B cell (primary cell): ENCODE measurements around the gene IMPDH2. TPM values are rescaled to one million over a fixed set of nuclear protein-coding genes. Genes with fewer than 3 reads are reported as not detected.

ENCODE experiments used
- ATAC-seq: fragments of 200-7000 bp; cut with Tn5 transposase; one replicate; pipeline ENCODE4 v1.10.0; 2021; ENCODE audit warnings: low read depth, mild to moderate bottlenecking, moderate number of reproducible peaks, moderate library complexity
- CTCF ChIA-PET: fragments of 350-600 bp; sonication (Branson Sonifier 250); formaldehyde crosslinking; loops from one replicate; lab custom pipeline; 2021; ENCODE audit warnings: antibody characterized with exemption, inconsistent platforms; lab: Charles Lee
- POLR2A ChIA-PET: fragments of 350-600 bp; sonication (Branson Sonifier 250); formaldehyde crosslinking; loops from one replicate; lab custom pipeline; 2021; ENCODE audit warnings: antibody characterized with exemption; lab: Charles Lee
- DNase-seq: peaks from one replicate; pipeline ENCODE4 v3.0.0; 2013
- H2AFZ ChIP-seq: 2 replicates; pipeline ENCODE4 v1.6.1; 2012; ENCODE audit warnings: mild to moderate bottlenecking, low read depth, low read length; ENCODE audit not compliant: insufficient read depth, poor library complexity, severe bottlenecking
- H3K27ac ChIP-seq, 2 donors: 1 replicate in 1 of 2; 2 replicates in 1 of 2; pipeline ENCODE4 v1.5.1; 2012 to 2013; ENCODE audit warnings: low read length in 2 of 2, mild to moderate bottlenecking in 2 of 2, moderate library complexity in 1 of 2
- H3K27me3 ChIP-seq, 4 experiments: fragments of 200-600 bp in 1 of 4; sonication (generic) in 1 of 4; replicated peaks in 1 of 4; 1 replicate in 2 of 4; 2 replicates in 2 of 4; pipeline versions ENCODE4 v1.6.1 to v1.7.0; 2013 to 2016; ENCODE audit warnings: low read length in 3 of 4, mild to moderate bottlenecking in 2 of 4, mixed read lengths in 1 of 4, moderate library complexity in 1 of 4; ENCODE audit not compliant: insufficient read depth in 4 of 4, control insufficient read depth in 3 of 4; ENCODE audit errors: control extremely low read depth in 1 of 4
- H3K36me3 ChIP-seq, 2 experiments: replicated peaks in 1 of 2; 1 replicate in 1 of 2; 2 replicates in 1 of 2; pipeline versions ENCODE4 v1.6.1 to v1.7.1; 2013; ENCODE audit warnings: low read length in 1 of 2; ENCODE audit not compliant: insufficient read depth in 2 of 2, control insufficient read depth in 1 of 2; ENCODE audit errors: control extremely low read depth in 1 of 2, extremely low read depth in 1 of 2
- H3K4me1 ChIP-seq, 2 donors: fragments of 200-600 bp in 1 of 2; sonication (generic) in 1 of 2; 1 replicate in 1 of 2; 2 replicates in 1 of 2; pipeline versions ENCODE4 v1.5.1 to v1.6.1; 2013 to 2017; ENCODE audit warnings: low read length in 2 of 2; ENCODE audit not compliant: control insufficient read depth in 2 of 2, insufficient read depth in 2 of 2
- H3K4me2 ChIP-seq: replicated peaks from 2 replicates; pipeline ENCODE3; 2012; ENCODE audit warnings: mild to moderate bottlenecking, low read depth, low read length; ENCODE audit not compliant: poor library complexity, severe bottlenecking
- H3K4me3 ChIP-seq, 5 experiments: fragments of 200-600 bp in 1 of 5; sonication (generic) in 1 of 5; 1 replicate in 3 of 5; 2 replicates in 2 of 5; pipeline versions ENCODE4 v1.5.1 to v1.7.0; 2011 to 2016; ENCODE audit warnings: low read length in 4 of 5, mild to moderate bottlenecking in 4 of 5, low read depth in 2 of 5, control low read depth in 1 of 5, moderate library complexity in 1 of 5; ENCODE audit not compliant: insufficient read depth in 1 of 5; ENCODE audit errors: control extremely low read depth in 1 of 5, extremely low read depth in 1 of 5
- H3K79me2 ChIP-seq: fragments of 200-600 bp; sonication (generic); one replicate; pipeline ENCODE4 v1.6.0; 2016; ENCODE audit warnings: low read length; ENCODE audit not compliant: control insufficient read depth, insufficient read depth
- H3K9ac ChIP-seq: fragments of 200-600 bp; sonication (generic); 2 replicates; pipeline ENCODE4 v1.6.1; 2017; ENCODE audit warnings: mild to moderate bottlenecking, low read length, moderate library complexity
- H3K9me3 ChIP-seq, 3 donors: one replicate each; pipeline versions ENCODE4 v1.6.1 to v1.7.1; 2013; ENCODE audit warnings: low read length in 2 of 3; ENCODE audit not compliant: control insufficient read depth in 2 of 3, insufficient read depth in 1 of 3; ENCODE audit errors: control extremely low read depth in 1 of 3
- H4K20me1 ChIP-seq: 2 replicates; pipeline ENCODE4 v1.6.0; 2012; ENCODE audit warnings: mild to moderate bottlenecking, low read length; ENCODE audit not compliant: insufficient read depth, control insufficient read depth, poor library complexity, severe bottlenecking
- H3K27ac Mint-ChIP-seq: one replicate; pipeline ENCODE4 v1.8.0; 2021; ENCODE audit warnings: mixed read lengths
- H3K27me3 Mint-ChIP-seq: one replicate; pipeline ENCODE4 v1.8.0; 2021; ENCODE audit warnings: mixed read lengths
- H3K4me1 Mint-ChIP-seq: one replicate; pipeline ENCODE4 v1.8.0; 2021; ENCODE audit warnings: mixed read lengths
- H3K4me3 Mint-ChIP-seq: one replicate; pipeline ENCODE4 v1.8.0; 2021; ENCODE audit warnings: mixed read lengths
- H3K9me3 Mint-ChIP-seq: one replicate; pipeline ENCODE4 v1.8.0; 2022; ENCODE audit warnings: mixed read lengths; ENCODE audit not compliant: insufficient read depth
- EZH2 ChIP-seq: IDR thresholded peaks from 2 replicates; pipeline ENCODE4 v1.6.1; 2012; ENCODE audit warnings: borderline replicate concordance, low read depth, mild to moderate bottlenecking, moderate library complexity, low read length; ENCODE audit not compliant: insufficient read depth, poor library complexity, severe bottlenecking
- WGBS: methylation state at CpG from one replicate; pipeline ENCODE4 v1.1.5; 2013; ENCODE audit warnings: missing lambda C conversion rate; ENCODE audit not compliant: insufficient coverage; 5-methylcytosine and 5-hydroxymethylcytosine counted together
- intact Hi-C: fragments of 100-400 bp; cut with micrococcal nuclease; formaldehyde crosslinking; loops from one replicate; pipeline ENCODE4 v1.10.0; 2022
- polyA plus RNA-seq: library from polyadenylated mRNA; depleted of rRNA; stranded (reverse); fragments of >200 nt; gene quantifications from 2 replicates; pipeline ENCODE4 v1.2.3, GENCODE V29; 2012
- total RNA-seq, 2 donors: library from RNA; stranded (reverse); fragments of 120-200 nt in 1 of 2; gene quantifications; 1 replicate in 1 of 2; 2 replicates in 1 of 2; pipeline versions ENCODE4 v1.2.3 to v1.2.4, GENCODE V29; 2013 to 2022
- TF ChIP-seq, protein P1 (sequence below): fragments of 200-600 bp; IDR thresholded peaks from one replicate; pipeline ENCODE4 v1.8.0; 2022; ENCODE audit warnings: antibody characterized with exemption, mild to moderate bottlenecking

The IMPDH2 gene
- total and polyA plus RNA-seq, 2 donors (not counting 1 experiment from before 2014, with no cell fraction given): 171 to 193 TPM

DNA sequence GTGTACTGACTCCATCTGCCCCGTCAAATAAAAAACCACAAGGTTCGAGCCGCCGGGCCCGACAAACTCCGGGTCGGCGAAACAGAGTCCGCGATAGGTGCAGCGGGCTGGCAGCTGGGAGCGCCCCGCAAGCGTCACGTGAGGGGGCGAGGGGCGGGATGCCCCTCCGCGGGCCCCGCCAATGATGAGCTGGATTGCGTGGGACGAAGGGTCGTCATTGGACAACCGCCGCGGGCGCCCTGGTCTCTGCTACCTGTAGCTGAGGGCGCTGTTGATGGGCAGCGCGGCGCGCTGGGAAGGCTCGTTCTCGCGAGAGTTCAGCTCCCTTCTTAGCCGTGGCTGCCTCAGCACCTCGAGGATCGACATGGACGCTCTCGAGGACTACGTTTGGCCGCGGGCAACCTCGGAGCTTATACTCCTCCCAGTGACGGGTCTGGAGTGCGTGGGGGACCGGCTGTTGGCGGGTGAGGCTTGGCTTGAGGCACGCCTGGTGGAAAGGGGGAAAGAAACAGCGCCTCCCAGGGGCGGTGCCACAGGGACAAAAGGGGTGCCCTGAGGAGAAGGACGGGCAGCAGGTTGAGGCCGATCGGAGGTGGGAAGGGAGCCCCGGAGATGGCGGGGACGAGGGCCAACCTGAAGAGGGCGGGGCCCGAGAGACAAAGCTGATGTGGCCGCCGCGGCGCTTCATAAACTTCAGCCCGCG, 22.0 kb downstream of the IMPDH2 start, which contains the start of gene WDR6:
WDR6 (plus strand) TSS at position 324 of the 703 bp plus-strand sequence; CDS start at position 365, 41 bp downstream.
- Histone ChIP-seq H4K20me1 (peaks cover 29% of the 10 kb centered on the region), H3K4me3 (peak within 1 kb of the TSS; percentile 69 to 99 (median 94)), H3K9ac (peak within 1 kb of the TSS; percentile 95), H2AFZ (peak within 1 kb of the TSS; percentile 93), H3K27me3 (no peaks in the 10 kb centered on the region), H3K9me3 (no peaks in the 10 kb centered on the region), H3K4me2 (peak within 1 kb of the TSS; percentile 93), H3K79me2 (peaks cover 58% of the 10 kb centered on the region), H3K36me3 (peaks cover 0 to 10% of the 10 kb centered on the region in 2 experiments), H3K4me1 (peaks cover 15 to 18% of the 10 kb centered on the region in 2 donors), H3K27ac (peak within 1 kb of the TSS; percentile 95 to 96)
- H3K4me1 Mint-ChIP-seq: peaks cover 27% of the 10 kb centered on the region
- WGBS: under 1% methylated on average over 65 of the region's 65 CpGs
- ATAC-seq (peak; percentile 86), DNase-seq (peak; percentile 98)
- ChIA-PET CTCF (interaction anchor here (0.6 to 5.6 kb wide), 12 partner anchors 9 to 339 kb away, joined by 3 to 73 read pairs (median 5); partner anchors contain the start of genes ARIH2, DALRD3, IMPDH2 and NDUFAF3), POLR2A (interaction anchor here (0.6 to 4.0 kb wide), 17 partner anchors 9 to 1293 kb away, joined by 3 to 116 read pairs (median 5); partner anchors contain the start of genes ARIH2, DALRD3, IMPDH2 and NDUFAF3)
- no peaks in the 10 kb centered on the region for H3K9me3 Mint-ChIP-seq
- no peaks in the 10 kb centered on the region for H3K27me3 Mint-ChIP-seq
- intact Hi-C loops: loop anchor here (1.0 to 2.0 kb wide), 6 partner anchors 14 to 706 kb away; partner anchors contain the start of genes ARIH2, NICN1, NME6 and P4HTM
- H3K4me3 Mint-ChIP-seq: peak within 1 kb of the TSS; percentile 100
- H3K27ac Mint-ChIP-seq: peak within 1 kb of the TSS; percentile 99
- no peak for TF ChIP-seq EZH2
- TF ChIP-seq, protein P1, sequence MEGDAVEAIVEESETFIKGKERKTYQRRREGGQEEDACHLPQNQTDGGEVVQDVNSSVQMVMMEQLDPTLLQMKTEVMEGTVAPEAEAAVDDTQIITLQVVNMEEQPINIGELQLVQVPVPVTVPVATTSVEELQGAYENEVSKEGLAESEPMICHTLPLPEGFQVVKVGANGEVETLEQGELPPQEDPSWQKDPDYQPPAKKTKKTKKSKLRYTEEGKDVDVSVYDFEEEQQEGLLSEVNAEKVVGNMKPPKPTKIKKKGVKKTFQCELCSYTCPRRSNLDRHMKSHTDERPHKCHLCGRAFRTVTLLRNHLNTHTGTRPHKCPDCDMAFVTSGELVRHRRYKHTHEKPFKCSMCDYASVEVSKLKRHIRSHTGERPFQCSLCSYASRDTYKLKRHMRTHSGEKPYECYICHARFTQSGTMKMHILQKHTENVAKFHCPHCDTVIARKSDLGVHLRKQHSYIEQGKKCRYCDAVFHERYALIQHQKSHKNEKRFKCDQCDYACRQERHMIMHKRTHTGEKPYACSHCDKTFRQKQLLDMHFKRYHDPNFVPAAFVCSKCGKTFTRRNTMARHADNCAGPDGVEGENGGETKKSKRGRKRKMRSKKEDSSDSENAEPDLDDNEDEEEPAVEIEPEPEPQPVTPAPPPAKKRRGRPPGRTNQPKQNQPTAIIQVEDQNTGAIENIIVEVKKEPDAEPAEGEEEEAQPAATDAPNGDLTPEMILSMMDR: peak; percentile 52
